MM.1S (cell line): ENCODE results near the gene COL6A3.

Source experiments
- DNase-seq: peaks from one replicate; pipeline ENCODE4 v3.0.0-alpha.2; 2015
- H2AFZ ChIP-seq: fragments of 300-600 bp; sonication (generic); 2 replicates; pipeline ENCODE4 v1.6.0; 2016; ENCODE audit warnings: antibody characterized with exemption, low read length
- H3F3A ChIP-seq: fragments of 300-600 bp; sonication (generic); 2 replicates; pipeline ENCODE4 v1.6.1; 2016; ENCODE audit warnings: mild to moderate bottlenecking, antibody characterized with exemption, low read length, moderate library complexity, mixed read lengths; ENCODE audit not compliant: insufficient read depth
- H3K27ac ChIP-seq: fragments of 300-600 bp; sonication (generic); 2 replicates; pipeline ENCODE4 v1.5.1; 2016; ENCODE audit warnings: mild to moderate bottlenecking, low read length
- H3K27me3 ChIP-seq: fragments of 300-600 bp; sonication (generic); replicated peaks from 2 replicates; pipeline ENCODE4 v1.6.0; 2016; ENCODE audit warnings: low read length; ENCODE audit not compliant: insufficient read depth
- H3K36me3 ChIP-seq: fragments of 300-600 bp; sonication (generic); replicated peaks from 2 replicates; pipeline ENCODE4 v1.6.1; 2016; ENCODE audit warnings: mild to moderate bottlenecking, low read length, mixed read lengths; ENCODE audit not compliant: insufficient read depth
- H3K4me1 ChIP-seq: fragments of 300-600 bp; sonication (generic); 2 replicates; pipeline ENCODE4 v1.6.1; 2016; ENCODE audit warnings: low read length, mixed read lengths
- H3K4me2 ChIP-seq: fragments of 300-600 bp; sonication (generic); 2 replicates; pipeline ENCODE4 v1.6.0; 2016; ENCODE audit warnings: low read depth, low read length
- H3K4me3 ChIP-seq: fragments of 300-600 bp; sonication (generic); 2 replicates; pipeline ENCODE4 v1.5.1; 2016; ENCODE audit warnings: low read length, mixed read lengths
- H3K79me2 ChIP-seq: fragments of 300-600 bp; sonication (generic); 2 replicates; pipeline ENCODE4 v1.6.1; 2016; ENCODE audit warnings: mixed run types, low read length, mixed read lengths
- H3K9ac ChIP-seq: fragments of 300-600 bp; sonication (generic); 2 replicates; pipeline ENCODE4 v1.6.1; 2016; ENCODE audit warnings: low read length, mixed read lengths
- H3K9me2 ChIP-seq: fragments of 300-600 bp; sonication (generic); replicated peaks from 2 replicates; pipeline ENCODE4 v1.6.1; 2016; ENCODE audit warnings: mild to moderate bottlenecking, low read length, mixed read lengths; ENCODE audit not compliant: insufficient read depth
- H3K9me3 ChIP-seq: fragments of 300-600 bp; sonication (generic); replicated peaks from 2 replicates; pipeline ENCODE4 v1.6.1; 2016; ENCODE audit warnings: mild to moderate bottlenecking, low read length, mixed read lengths; ENCODE audit not compliant: insufficient read depth
- H4K20me1 ChIP-seq: fragments of 300-600 bp; sonication (generic); 2 replicates; pipeline ENCODE4 v1.6.1; 2016; ENCODE audit warnings: mild to moderate bottlenecking, low read length, moderate library complexity, mixed read lengths; ENCODE audit not compliant: insufficient read depth
- EZH2 ChIP-seq: fragments of 300-600 bp; sonication (generic); optimal IDR thresholded peaks from 2 replicates; pipeline ENCODE3; 2017; ENCODE audit warnings: low read depth, mild to moderate bottlenecking, antibody characterized with exemption, low read length, mixed read lengths
- EZH2phosphoT487 ChIP-seq: fragments of 300-600 bp; sonication (generic); IDR thresholded peaks from 2 replicates; pipeline ENCODE4 v1.6.1; 2018; ENCODE audit warnings: antibody characterized with exemption, low read length
- TF ChIP-seq, protein P1 (sequence below): fragments of 300-600 bp; sonication (generic); IDR thresholded peaks from 2 replicates; pipeline ENCODE4 v1.5.1; 2016; ENCODE audit warnings: antibody characterized with exemption, low read length, mixed read lengths

Gene COL6A3

DNA sequence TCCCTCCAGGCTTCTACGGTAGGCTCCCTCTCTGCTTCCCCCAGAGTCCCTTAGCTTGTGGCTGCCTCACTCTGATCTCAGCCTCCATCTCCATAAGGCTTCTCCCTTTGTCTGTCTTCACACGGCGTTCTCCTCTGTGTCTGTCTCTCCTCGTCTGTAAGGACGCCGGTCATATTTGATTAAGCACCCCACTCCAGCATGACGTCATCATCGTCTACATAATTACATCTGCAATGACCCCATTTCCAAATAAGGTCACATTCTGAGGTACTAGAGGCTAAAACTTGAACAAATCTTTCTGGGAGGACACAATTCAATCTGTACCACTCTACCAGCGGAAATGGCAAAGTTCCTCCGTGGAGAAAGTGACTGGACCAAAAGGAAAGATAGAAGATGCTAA, 8.3 kb upstream of the COL6A3 start:
- Histone ChIP-seq H3K4me3 (no peak overlapping the region), H3K4me2 (no peak overlapping the region), H4K20me1 (no peaks in the 10 kb centered on the region), H3K4me1 (peaks cover under 1% of the 10 kb centered on the region; the same call in 1 of the 2 replicates), H3F3A (no peaks in the 10 kb centered on the region), H3K36me3 (no peaks in the 10 kb centered on the region), H3K79me2 (no peaks in the 10 kb centered on the region), H3K27me3 (peaks cover 6% of the 10 kb centered on the region; the same call in 1 of the 2 replicates), H3K9me3 (no peaks in the 10 kb centered on the region), H3K27ac (no peak overlapping the region), H2AFZ (no peak overlapping the region), H3K9me2 (no peaks in the 10 kb centered on the region), H3K9ac (no peak overlapping the region)
- DNase-seq = no peak
- TF ChIP-seq EZH2phosphoT487 (no peak), EZH2 (no peak)
- TF ChIP-seq, protein P1, sequence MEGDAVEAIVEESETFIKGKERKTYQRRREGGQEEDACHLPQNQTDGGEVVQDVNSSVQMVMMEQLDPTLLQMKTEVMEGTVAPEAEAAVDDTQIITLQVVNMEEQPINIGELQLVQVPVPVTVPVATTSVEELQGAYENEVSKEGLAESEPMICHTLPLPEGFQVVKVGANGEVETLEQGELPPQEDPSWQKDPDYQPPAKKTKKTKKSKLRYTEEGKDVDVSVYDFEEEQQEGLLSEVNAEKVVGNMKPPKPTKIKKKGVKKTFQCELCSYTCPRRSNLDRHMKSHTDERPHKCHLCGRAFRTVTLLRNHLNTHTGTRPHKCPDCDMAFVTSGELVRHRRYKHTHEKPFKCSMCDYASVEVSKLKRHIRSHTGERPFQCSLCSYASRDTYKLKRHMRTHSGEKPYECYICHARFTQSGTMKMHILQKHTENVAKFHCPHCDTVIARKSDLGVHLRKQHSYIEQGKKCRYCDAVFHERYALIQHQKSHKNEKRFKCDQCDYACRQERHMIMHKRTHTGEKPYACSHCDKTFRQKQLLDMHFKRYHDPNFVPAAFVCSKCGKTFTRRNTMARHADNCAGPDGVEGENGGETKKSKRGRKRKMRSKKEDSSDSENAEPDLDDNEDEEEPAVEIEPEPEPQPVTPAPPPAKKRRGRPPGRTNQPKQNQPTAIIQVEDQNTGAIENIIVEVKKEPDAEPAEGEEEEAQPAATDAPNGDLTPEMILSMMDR = no peak

- peak overlapping the region; percentile 52; the same call in 1 of the 2 replicates for H2AFZ ChIP-seq
- H3K4me1 ChIP-seq = no peaks in the 10 kb centered on the region
- no peaks in the 10 kb centered on the region for H3K36me3 ChIP-seq
- TF ChIP-seq EZH2phosphoT487 = no peak
- TF ChIP-seq, protein P1 = peak; percentile 82
- H3K4me3 ChIP-seq = 0 out of 2 replicates have a peak overlapping the region, but pooled peaks have one; percentile 19
- no peak overlapping the region for H3K9ac ChIP-seq
- H3K9me2 ChIP-seq = no peaks in the 10 kb centered on the region
- H3F3A ChIP-seq = no peaks in the 10 kb centered on the region
- H3K27ac ChIP-seq = no peak overlapping the region
- H3K79me2 ChIP-seq = no peaks in the 10 kb centered on the region
- no peaks in the 10 kb centered on the region for H3K9me3 ChIP-seq
- peak overlapping the region; percentile 53 for H3K4me2 ChIP-seq
- no peaks in the 10 kb centered on the region for H4K20me1 ChIP-seq
- peaks cover 6% of the 10 kb centered on the region; the same call in 1 of the 2 replicates for H3K27me3 ChIP-seq
- DNase-seq = peak; percentile 68
Observed at GRCh38 chr2:237421542-237422116, 7.7 kb upstream of the COL6A3 start.

- DNase-seq = no peak
- no peak overlapping the region for H2AFZ ChIP-seq
- H3K4me2 ChIP-seq = no peak overlapping the region
- H3K9me3 ChIP-seq = no peaks in the 10 kb centered on the region
- H3K9me2 ChIP-seq = no peaks in the 10 kb centered on the region
- no peak overlapping the region for H3K27ac ChIP-seq
- H3K36me3 ChIP-seq = no peaks in the 10 kb centered on the region
- no peaks in the 10 kb centered on the region for H3K4me1 ChIP-seq
- no peaks in the 10 kb centered on the region for H3F3A ChIP-seq
- H3K9ac ChIP-seq = no peak overlapping the region
- no peaks in the 10 kb centered on the region for H3K27me3 ChIP-seq
- TF ChIP-seq EZH2phosphoT487 = no peak
- TF ChIP-seq EZH2 = no peak
- TF ChIP-seq, protein P1 = no peak
- no peaks in the 10 kb centered on the region for H4K20me1 ChIP-seq
- no peaks in the 10 kb centered on the region for H3K79me2 ChIP-seq
- no peak overlapping the region for H3K4me3 ChIP-seq
Observed at GRCh38 chr2:237418300-237418699, 4.3 kb upstream of the COL6A3 start.
